Tibial nerve (tissue), 4 donors: ENCODE data around the gene CDX2. TPM values are rescaled to one million over a fixed set of nuclear protein-coding genes. Genes with fewer than 3 reads are reported as not detected.
A peak's percentile ranks its signal among the peaks of the same experiment; 100 is the strongest.
"Not testable (repeated sequence)": the region's sequence is repeated elsewhere in the genome, so short reads cannot be mapped to it uniquely, and the experiment has no call there.

Source experiments
- DNase-seq, 2 donors: peaks; one replicate each; pipeline ENCODE4 v3.0.0-alpha.2; 2019; ENCODE audit warnings: low spot score in 2 of 2
- H3K27ac ChIP-seq, 4 donors: fragments of 200-600 bp; sonication (generic) in 3 of 4; one replicate each; pipeline ENCODE4 v1.5.1; 2017 to 2019; ENCODE audit warnings: mild to moderate bottlenecking in 1 of 4
- H3K27me3 ChIP-seq, 2 donors: fragments of 200-600 bp; sonication (generic) in 1 of 2; one replicate each; pipeline versions ENCODE4 v1.5.1 to v1.6.0; 2017 to 2019
- H3K36me3 ChIP-seq, 3 donors: fragments of 200-600 bp; sonication (generic); one replicate each; pipeline ENCODE4 v1.5.1; 2018 to 2019
- H3K4me1 ChIP-seq, 4 donors: fragments of 200-600 bp; sonication (generic) in 3 of 4; one replicate each; pipeline ENCODE4 v1.5.1; 2017 to 2019
- H3K4me3 ChIP-seq, 4 donors: fragments of 200-600 bp; sonication (generic) in 3 of 4; one replicate each; pipeline ENCODE4 v1.5.1; 2017 to 2019; ENCODE audit warnings: mild to moderate bottlenecking in 1 of 4, moderate library complexity in 1 of 4
- H3K9me3 ChIP-seq, 4 donors: fragments of 200-600 bp; sonication (generic) in 3 of 4; one replicate each; pipeline ENCODE4 v1.5.1; 2017 to 2019
- CTCF ChIP-seq, 5 experiments: fragments of 200-600 bp in 3 of 5; fragments of 450-650 bp in 2 of 5; sonication (generic) in 3 of 5; IDR thresholded peaks; one replicate each; pipeline ENCODE4 v1.5.1; 2016 to 2019; ENCODE audit warnings: antibody characterized with exemption in 5 of 5, mild to moderate bottlenecking in 3 of 5, moderate library complexity in 2 of 5
- EP300 ChIP-seq, 2 donors: sonication (generic); formaldehyde crosslinking; IDR thresholded peaks; one replicate each; pipeline ENCODE4 v1.6.1; 2017; ENCODE audit warnings: antibody characterized with exemption in 2 of 2, mild to moderate bottlenecking in 1 of 2
- POLR2A ChIP-seq, 2 donors: fragments of 450-650 bp; IDR thresholded peaks; one replicate each; pipeline ENCODE4 v1.6.1; 2017; ENCODE audit warnings: antibody characterized with exemption in 2 of 2, mild to moderate bottlenecking in 2 of 2, moderate library complexity in 2 of 2
- WGBS, 2 donors: methylation state at CpG; one replicate each; pipeline ENCODE4 v1.1.5; 2018; 5-methylcytosine and 5-hydroxymethylcytosine counted together
- total RNA-seq, 4 donors: library from RNA; depleted of rRNA; stranded (reverse); fragments of >200 nt; gene quantifications; one replicate each; pipeline ENCODE4 v1.1.0, GENCODE V29; 2016

Gene CDX2
- total RNA-seq, 4 donors from 2014 or later = not detected

- no peak for DNase-seq
- Histone ChIP-seq H3K27me3 (peaks cover 3 to 100% of the 10 kb centered on the region in 2 donors), H3K27ac (peak overlapping the region in 1 of 4 donors; percentile 72), H3K36me3 (no peaks in the 10 kb centered on the region), H3K4me3 (peak overlapping the region in 2 of 4 donors; percentile 7 to 38), H3K9me3 (no peaks in the 10 kb centered on the region), H3K4me1 (peaks cover 0 to 52% (median 13%) of the 10 kb centered on the region in 4 donors)
- 7 to 15% methylated on average over 27 to 37 of the region's 45 CpGs for WGBS, 2 donors
- TF ChIP-seq CTCF (IDR thresholded peaks at IDR 0.05) (no peak), EP300 (IDR thresholded peaks at IDR 0.05) (no peak), POLR2A (IDR thresholded peaks at IDR 0.05) (no peak)
Observed at GRCh38 chr13:27965740-27966640, 3.1 kb downstream of the CDX2 start.

GRCh38 chr13:27965343-27965739, 3.8 kb downstream of the CDX2 start:
- Histone ChIP-seq H3K4me3 (peak overlapping the region in 1 of 4 donors; percentile 38), H3K27me3 (peaks cover 2 to 100% of the 10 kb centered on the region in 2 donors), H3K9me3 (no peaks in the 10 kb centered on the region), H3K36me3 (no peaks in the 10 kb centered on the region), H3K4me1 (peaks cover 0 to 52% (median 19%) of the 10 kb centered on the region in 4 donors), H3K27ac (no peak overlapping the region)
- WGBS, 2 donors = 57 to 62% methylated on average over 7 of the region's 7 CpGs
- DNase-seq = no peak
- TF ChIP-seq EP300 (IDR thresholded peaks at IDR 0.05) (no peak), POLR2A (IDR thresholded peaks at IDR 0.05) (no peak), CTCF (IDR thresholded peaks at IDR 0.05) (no peak)

GRCh38 chr13:27964741-27965323, 4.3 kb downstream of the CDX2 start:
- Histone ChIP-seq H3K27me3 (peaks cover under 1 to 100% of the 10 kb centered on the region in 2 donors), H3K27ac (no peak overlapping the region), H3K4me1 (peaks cover 0 to 55% (median 22%) of the 10 kb centered on the region in 4 donors), H3K36me3 (no peaks in the 10 kb centered on the region), H3K4me3 (no peak overlapping the region), H3K9me3 (no peaks in the 10 kb centered on the region)
- WGBS, 2 donors = 25 to 32% methylated on average over 15 of the region's 15 CpGs
- DNase-seq = no peak
- TF ChIP-seq EP300 (IDR thresholded peaks at IDR 0.05) = no peak
- TF ChIP-seq CTCF (IDR thresholded peaks at IDR 0.05) = no peak
- no peak for TF ChIP-seq POLR2A (IDR thresholded peaks at IDR 0.05)

GRCh38 chr13:27964206-27964605, 4.9 kb downstream of the CDX2 start:
- not testable (repeated sequence) for H3K36me3 ChIP-seq, H3K4me3 ChIP-seq, H3K27ac ChIP-seq, DNase-seq, H3K9me3 ChIP-seq
- H3K4me1 ChIP-seq = peaks cover 0 to 53% (median 24%) of the 10 kb centered on the region in 4 donors
- H3K27me3 ChIP-seq = peaks cover 5 to 100% of the 10 kb centered on the region in 2 donors
- WGBS, 2 donors = 51 to 55% methylated on average over 13 of the region's 13 CpGs

GRCh38 chr13:27963491-27963890, 5.6 kb downstream of the CDX2 start:
- WGBS, 2 donors = 60 to 70% methylated on average over 3 of the region's 3 CpGs
- no peaks in the 10 kb centered on the region for H3K9me3 ChIP-seq
- peaks cover 0 to 46% (median 21%) of the 10 kb centered on the region in 4 donors for H3K4me1 ChIP-seq
- no peak overlapping the region for H3K27ac ChIP-seq
- H3K27me3 ChIP-seq = peaks cover 5 to 100% of the 10 kb centered on the region in 2 donors
- H3K36me3 ChIP-seq = no peaks in the 10 kb centered on the region
- no peak overlapping the region for H3K4me3 ChIP-seq
- TF ChIP-seq EP300 (IDR thresholded peaks at IDR 0.05) (no peak), POLR2A (IDR thresholded peaks at IDR 0.05) (no peak), CTCF (IDR thresholded peaks at IDR 0.05) (no peak)
- no peak for DNase-seq
